ENCODE results near the gene DYNLT4. TPM values are rescaled to one million over a fixed set of nuclear protein-coding genes. Genes with fewer than 3 reads are reported as not detected.
A peak's percentile ranks its signal among the peaks of the same experiment; 100 is the strongest.

The DYNLT4 gene
- total RNA-seq, 2 experiments from 2014 or later = 0.36 to 1.1 TPM

DNA sequence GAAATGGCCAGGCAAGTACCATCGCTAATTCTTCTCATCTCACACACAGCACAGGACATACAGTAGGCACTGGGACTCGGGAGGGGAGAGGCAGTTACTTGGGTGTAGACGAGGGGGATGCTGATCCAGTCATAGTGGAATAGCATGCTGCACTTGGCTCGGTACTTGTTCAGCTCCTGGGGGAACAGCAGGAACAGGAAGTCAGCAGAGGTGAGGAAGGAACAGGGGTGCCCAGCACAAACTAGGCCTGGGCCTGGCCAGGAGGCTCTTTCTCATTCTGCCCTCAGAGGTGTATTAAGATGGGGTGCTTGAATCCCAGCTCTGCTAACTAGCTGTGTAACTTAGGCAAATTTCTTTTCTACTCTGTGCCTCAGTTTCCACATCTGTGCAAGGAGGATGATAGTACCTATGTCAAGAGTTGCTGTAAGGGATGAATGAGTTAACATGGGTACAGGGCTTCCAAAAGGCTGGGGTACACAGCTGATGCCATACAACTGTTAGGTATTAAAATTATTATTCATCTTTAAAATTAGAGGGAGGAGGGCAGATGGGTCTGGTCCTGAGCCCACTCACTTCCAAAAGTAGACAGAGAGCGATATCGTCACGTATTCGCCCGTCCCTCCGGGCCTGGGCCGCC, 21.5 kb downstream of the DYNLT4 start:
- Mint-ChIP-seq H3K27ac (peak overlapping the region; percentile 82), H3K36me3 (ENCODE audit: low read depth) (peaks cover 19% of the 10 kb centered on the region), H3K9me3 (no peaks in the 10 kb centered on the region), H3K27me3 (no peaks in the 10 kb centered on the region), H3K4me3 (peak overlapping the region; percentile 65), H3K4me1 (ENCODE audit: low read depth) (peaks cover 35% of the 10 kb centered on the region)
- ChIA-PET CTCF (interaction anchor here (0.7 to 4.0 kb wide), 13 partner anchors 10 to 233 kb away, joined by 3 to 29 read pairs (median 4); partner anchors contain the start of genes BTBD19, PLK3 and RPS8), POLR2A (interaction anchor here (0.8 to 11.9 kb wide), 12 partner anchors 7 to 200 kb away, joined by 3 to 181 read pairs (median 8); partner anchors contain the start of genes BTBD19, DYNLT4, PLK3 and RNU5D-1)
- DNase-seq (no peak), ATAC-seq (no peak)
- TF ChIP-seq, protein P1, sequence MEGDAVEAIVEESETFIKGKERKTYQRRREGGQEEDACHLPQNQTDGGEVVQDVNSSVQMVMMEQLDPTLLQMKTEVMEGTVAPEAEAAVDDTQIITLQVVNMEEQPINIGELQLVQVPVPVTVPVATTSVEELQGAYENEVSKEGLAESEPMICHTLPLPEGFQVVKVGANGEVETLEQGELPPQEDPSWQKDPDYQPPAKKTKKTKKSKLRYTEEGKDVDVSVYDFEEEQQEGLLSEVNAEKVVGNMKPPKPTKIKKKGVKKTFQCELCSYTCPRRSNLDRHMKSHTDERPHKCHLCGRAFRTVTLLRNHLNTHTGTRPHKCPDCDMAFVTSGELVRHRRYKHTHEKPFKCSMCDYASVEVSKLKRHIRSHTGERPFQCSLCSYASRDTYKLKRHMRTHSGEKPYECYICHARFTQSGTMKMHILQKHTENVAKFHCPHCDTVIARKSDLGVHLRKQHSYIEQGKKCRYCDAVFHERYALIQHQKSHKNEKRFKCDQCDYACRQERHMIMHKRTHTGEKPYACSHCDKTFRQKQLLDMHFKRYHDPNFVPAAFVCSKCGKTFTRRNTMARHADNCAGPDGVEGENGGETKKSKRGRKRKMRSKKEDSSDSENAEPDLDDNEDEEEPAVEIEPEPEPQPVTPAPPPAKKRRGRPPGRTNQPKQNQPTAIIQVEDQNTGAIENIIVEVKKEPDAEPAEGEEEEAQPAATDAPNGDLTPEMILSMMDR (IDR thresholded peaks at IDR 0.05) = no peak
- intact Hi-C loops (cut with micrococcal nuclease) = no loop called here

DNA sequence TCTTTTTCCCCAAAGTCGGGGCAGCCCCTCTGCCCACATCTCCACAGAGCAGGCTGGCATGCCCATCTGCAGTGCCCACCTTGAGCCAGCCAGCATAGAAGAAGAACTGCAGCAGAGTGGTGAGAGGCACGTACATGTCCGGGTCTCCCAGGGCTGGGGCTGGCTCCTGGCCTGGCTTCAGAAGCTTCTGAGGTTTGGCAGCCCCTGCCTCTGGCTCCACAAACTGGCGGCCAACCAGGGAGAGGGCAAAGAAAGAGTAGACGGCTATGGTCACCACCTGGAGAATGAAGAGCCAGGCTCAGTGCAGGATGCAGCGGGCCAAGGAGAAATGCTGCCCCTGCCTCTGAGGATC, 22.1 kb downstream of the DYNLT4 start:
- intact Hi-C loops (cut with micrococcal nuclease) = no loop called here
- TF ChIP-seq, protein P1 (IDR thresholded peaks at IDR 0.05) = peak; percentile 43
- Mint-ChIP-seq H3K4me3 (peak overlapping the region; percentile 65), H3K4me1 (ENCODE audit: low read depth) (peaks cover 40% of the 10 kb centered on the region), H3K36me3 (ENCODE audit: low read depth) (peaks cover 25% of the 10 kb centered on the region), H3K27ac (peak overlapping the region; percentile 82), H3K27me3 (no peaks in the 10 kb centered on the region), H3K9me3 (no peaks in the 10 kb centered on the region)
- POLR2A ChIA-PET = interaction anchor here (0.8 to 11.9 kb wide), 10 partner anchors 6 to 201 kb away, joined by 3 to 181 read pairs (median 23); partner anchors contain the start of genes BTBD19, DYNLT4, PLK3 and RNU5D-1
- DNase-seq (no peak), ATAC-seq (no peak)
- CTCF ChIA-PET = interaction anchor here (0.7 to 4.0 kb wide), 15 partner anchors 8 to 233 kb away, joined by 3 to 29 read pairs (median 3); partner anchors contain the start of genes BTBD19, PLK3, RPS8 and UROD

DNA sequence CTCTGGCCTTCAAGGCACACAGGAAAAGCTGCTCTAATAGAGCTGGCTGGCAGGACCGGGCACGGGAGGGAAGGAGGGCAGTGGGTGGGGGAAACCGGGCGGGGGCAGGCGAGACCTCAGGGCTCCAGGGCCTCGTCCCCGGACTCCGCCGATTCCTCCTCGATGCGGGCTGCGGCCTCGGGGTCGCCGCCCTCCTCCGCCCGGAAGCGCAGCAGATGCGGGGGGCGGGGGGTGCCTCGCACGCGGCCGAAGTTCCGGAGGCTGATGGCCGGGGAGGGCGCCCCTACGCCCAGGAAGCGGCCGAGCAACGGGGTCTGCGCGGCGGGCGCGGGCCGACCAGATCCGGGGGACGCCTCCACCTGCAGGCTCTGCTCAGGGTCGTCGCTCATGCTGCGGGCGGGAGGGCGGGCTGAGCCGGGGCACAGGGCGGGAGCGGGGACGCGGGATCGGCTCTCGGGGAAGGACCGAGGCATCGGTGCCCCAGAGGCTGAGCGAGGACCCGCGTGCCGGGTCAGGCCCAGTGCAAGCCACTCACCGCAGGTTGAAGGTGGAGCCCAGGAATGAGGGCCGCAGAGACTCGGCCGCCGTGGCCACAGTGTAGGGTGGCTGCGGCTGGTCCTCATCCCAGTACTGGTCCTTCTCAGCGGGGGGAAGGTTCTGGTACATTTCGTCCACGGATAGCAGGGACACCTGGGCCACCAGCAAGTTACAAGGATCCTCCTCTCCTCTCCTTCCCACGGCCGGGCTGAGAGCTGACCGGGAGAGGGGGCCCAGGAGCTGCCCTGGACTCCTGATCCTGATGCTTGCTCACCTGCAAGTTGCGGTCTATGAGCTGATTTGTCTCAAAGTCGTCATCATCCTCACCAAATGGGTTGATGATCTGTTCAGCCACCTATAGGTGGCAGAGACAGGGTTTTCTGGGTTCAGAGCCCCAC, 22.8 kb downstream of the DYNLT4 start:
- ATAC-seq = peak; percentile 28
- peak overlapping the region; percentile 82 for H3K27ac Mint-ChIP-seq
- ChIA-PET CTCF (interaction anchor here (0.7 to 4.0 kb wide), 16 partner anchors 9 to 234 kb away, joined by 3 to 29 read pairs (median 4); partner anchors contain the start of genes BTBD19, PLK3, RPS8 and UROD), POLR2A (interaction anchor here (0.6 to 11.9 kb wide), 13 partner anchors 6 to 201 kb away, joined by 3 to 181 read pairs (median 9); partner anchors contain the start of genes BTBD19, DYNLT4, PLK3 and RNU5D-1)
- H3K9me3 Mint-ChIP-seq = no peaks in the 10 kb centered on the region
- peaks cover 30% of the 10 kb centered on the region for H3K36me3 Mint-ChIP-seq (ENCODE audit: low read depth)
- H3K27me3 Mint-ChIP-seq = no peaks in the 10 kb centered on the region
- H3K4me3 Mint-ChIP-seq = peak overlapping the region; percentile 70
- DNase-seq = peak; percentile 49
- H3K4me1 Mint-ChIP-seq (ENCODE audit: low read depth) = peaks cover 44% of the 10 kb centered on the region
- TF ChIP-seq, protein P1 (IDR thresholded peaks at IDR 0.05) = no peak
- intact Hi-C loops (cut with micrococcal nuclease) = loop anchor here (5.0 kb wide), 1 partner anchor 33 kb away; no protein-coding TSS in a partner anchor

DNA sequence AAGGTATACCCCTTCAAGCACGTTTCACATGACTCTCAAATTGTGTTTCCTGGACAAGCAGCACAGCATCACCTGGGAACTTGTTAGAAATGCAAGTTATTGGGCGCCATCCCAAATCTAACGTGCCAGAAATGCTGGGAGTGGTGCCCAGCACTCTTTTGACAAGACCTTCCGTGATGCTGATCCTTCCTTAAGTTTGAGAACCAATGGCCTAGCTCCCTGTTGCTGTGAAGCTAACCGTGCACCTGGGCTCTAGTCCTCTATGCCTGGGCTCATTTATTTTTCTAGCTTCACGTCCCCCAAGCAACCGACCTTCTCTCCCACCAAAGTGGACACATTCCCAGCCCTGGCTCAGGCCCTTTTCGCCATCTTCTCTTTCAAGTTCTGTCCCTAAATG, 23.5 kb downstream of the DYNLT4 start:
- H3K27ac Mint-ChIP-seq = peak overlapping the region; percentile 78
- H3K9me3 Mint-ChIP-seq = no peaks in the 10 kb centered on the region
- intact Hi-C loops (cut with micrococcal nuclease) = loop anchor here (5.0 kb wide), 1 partner anchor 34 kb away; no protein-coding TSS in a partner anchor
- peak overlapping the region; percentile 70 for H3K4me3 Mint-ChIP-seq
- TF ChIP-seq, protein P1 (IDR thresholded peaks at IDR 0.05) = no peak
- POLR2A ChIA-PET = interaction anchor here (0.6 to 11.9 kb wide), 11 partner anchors 5 to 108 kb away, joined by 3 to 181 read pairs (median 37); partner anchors contain the start of genes BEST4, BTBD19, DYNLT4 and PLK3
- H3K27me3 Mint-ChIP-seq = no peaks in the 10 kb centered on the region
- H3K4me1 Mint-ChIP-seq (ENCODE audit: low read depth) = peaks cover 49% of the 10 kb centered on the region
- DNase-seq = no peak
- no peak for ATAC-seq
- CTCF ChIA-PET = interaction anchor here (0.7 to 4.0 kb wide), 8 partner anchors 8 to 123 kb away, joined by 3 to 29 read pairs (median 6); partner anchors contain the start of genes BTBD19, PLK3 and RPS8
- H3K36me3 Mint-ChIP-seq (ENCODE audit: low read depth) = peaks cover 36% of the 10 kb centered on the region

Data from activated CD8-positive, alpha-beta T cell treated with anti-CD3 and anti-CD28 coated beads for 36 hours (primary cell).